Measurements from ENCODE around the gene PIK3CD.
"Not testable (repeated sequence)": the region's sequence is repeated elsewhere in the genome, so short reads cannot be mapped to it uniquely, and the experiment has no call there.

Gene PIK3CD

GRCh38 chr1:9744106-9744799 is 92.7 kb downstream of the PIK3CD start:
- DNase-seq, result no peak

DNA sequence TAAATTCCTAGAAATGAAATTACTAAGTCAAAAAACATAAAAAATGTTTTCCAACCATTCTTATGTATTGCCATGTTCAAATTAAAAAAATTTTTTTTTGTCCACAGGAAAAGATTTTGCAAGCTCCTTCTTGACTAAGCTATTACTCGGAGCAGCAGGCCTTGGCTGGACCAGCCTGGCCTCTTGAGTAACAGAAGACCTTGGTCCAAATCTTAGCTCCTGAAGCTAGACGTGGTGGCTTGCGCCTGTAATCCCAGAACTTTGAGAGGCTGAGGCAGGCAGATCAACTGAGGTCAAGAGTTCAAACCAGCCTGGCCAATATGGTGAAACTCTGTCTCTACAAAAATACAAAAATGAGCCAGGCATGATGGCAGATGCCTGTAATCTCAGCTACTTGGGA is 94.7 kb downstream of the PIK3CD start:
- no peak for DNase-seq

DNA sequence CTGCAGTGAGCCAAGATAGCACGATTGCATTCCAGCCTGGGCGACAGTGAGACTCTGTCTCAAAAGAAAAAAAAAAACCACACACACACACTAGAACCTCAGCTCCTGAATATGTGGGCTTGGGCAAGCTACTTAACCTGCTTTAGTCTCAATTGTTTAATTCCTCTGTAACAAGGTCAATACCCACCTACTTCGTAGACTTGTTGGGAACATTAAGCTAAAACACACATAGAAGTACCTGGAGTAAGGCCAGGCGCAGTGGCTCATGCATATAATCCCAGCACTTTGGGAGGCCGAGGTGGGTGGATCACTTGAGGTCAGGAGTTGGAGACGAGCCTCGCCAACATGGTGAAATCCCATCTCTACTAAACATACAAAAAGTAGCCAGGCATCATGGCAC is 95.1 kb downstream of the PIK3CD start:
- DNase-seq, result no peak

DNA sequence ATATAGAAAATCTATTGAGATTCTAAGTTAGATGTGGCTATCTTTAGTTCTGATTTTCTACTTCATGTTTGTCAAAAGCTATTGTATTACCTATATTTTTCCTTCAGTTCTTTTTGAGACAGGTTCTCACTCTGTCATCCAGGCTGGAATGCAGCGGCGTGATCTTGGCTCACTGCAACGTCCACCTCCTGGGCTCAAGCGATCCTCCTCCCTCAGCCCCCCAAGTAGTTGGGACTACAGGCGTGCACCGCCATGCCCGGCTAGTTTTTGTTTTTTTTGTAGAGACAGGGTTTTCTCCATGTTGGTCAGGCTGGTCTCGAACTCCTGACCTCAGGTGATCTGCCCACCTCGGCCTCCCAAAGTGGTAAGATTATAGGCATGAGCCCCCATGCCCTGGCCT is 96.9 kb downstream of the PIK3CD start:
- not testable (repeated sequence) for DNase-seq

DNA sequence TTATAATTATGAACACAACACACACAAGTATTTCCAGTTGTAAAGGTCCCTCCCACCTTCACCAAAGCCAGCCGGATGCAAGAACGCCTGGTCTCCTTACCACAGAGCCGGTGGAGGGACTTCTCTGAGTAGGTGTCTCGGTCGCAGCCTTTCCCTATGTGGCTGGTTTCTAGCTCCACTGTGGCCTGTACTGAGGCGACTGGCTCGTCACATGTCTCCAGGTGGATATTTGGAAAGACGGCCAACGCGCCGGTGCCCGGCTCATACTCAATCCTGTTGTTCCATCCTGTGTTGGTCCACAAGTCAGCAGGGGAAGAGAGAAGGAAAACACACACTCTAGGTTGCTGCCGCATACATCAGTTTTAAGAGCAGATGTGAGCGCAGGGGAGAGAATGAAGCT is 97.8 kb downstream of the PIK3CD start:
- DNase-seq, result no peak

DNA sequence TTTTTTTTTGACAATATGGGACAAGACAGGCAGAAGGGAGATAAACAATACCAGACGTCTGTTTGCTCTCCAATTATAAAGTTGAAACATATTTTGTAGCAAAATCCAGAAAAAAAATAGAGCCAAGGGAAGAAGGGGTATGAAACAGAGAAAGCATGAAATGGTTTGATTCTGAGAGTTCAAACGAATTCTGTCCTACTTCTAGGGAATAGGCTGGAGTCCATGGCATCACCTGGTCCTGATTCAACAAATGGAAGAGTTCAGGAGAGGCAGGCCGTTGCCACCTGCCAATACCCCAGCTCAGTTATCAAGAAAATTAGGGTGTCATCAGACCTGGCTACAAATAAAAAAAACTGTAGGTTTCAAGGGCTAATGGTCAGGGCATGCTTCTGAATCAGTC is 100.4 kb downstream of the PIK3CD start:
- DNase-seq, result no peak

DNA sequence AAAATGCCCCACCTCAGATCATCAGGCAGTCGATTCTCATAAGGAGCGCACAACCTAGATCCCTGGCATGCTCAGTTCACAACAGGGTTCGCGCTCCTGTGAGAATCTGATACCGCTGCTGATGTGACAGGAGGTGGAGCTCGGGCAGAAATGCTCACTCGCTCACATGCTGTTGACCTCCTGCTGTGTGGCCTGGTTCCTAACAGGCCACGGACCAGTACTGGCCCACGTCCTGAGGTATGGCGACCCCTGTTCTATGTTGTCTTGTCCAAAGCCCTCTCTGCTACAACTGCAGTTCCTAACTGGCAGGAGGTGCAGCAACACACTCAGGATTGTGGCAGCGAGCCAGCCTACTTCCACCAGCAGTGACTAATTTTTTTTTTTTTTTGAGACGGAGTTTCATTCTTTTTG is 101.6 kb downstream of the PIK3CD start:
- no peak for DNase-seq

- DNase-seq, result no peak
These were observed 104.0 kb downstream of the PIK3CD start for GRCh38 chr1:9755441-9755995.

DNA sequence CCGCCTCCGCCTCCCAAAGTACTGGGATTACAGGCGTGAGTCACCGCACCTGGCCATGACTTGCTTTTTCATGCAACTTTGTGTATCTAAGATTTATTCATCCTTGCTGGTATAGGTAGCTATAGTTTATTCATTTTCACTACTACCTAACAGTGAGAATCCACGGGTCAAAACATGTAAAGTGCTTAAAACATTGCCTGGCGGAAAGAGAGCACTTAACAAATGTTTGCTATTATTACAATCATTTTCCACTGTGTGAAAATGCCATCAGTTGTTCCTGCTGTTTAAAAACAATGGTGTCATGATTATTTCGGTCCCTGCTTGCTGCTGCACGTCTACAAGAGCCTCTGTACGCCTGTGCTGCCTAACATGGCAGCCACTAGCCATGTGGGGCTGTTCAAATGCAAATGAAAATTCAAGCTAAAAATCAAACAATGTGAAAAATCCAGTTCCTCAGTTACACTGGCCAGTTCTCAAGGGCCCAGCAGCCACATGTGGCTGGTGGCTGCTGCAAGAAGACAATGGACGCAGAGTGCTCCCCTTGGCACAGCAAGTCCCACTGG is 107.1 kb downstream of the PIK3CD start:
- no peak for DNase-seq

- DNase-seq, result no peak
These were observed 108.4 kb downstream of the PIK3CD start for GRCh38 chr1:9759939-9760338.

- no peak for DNase-seq
These were observed 109.3 kb downstream of the PIK3CD start for GRCh38 chr1:9760824-9761223.

DNA sequence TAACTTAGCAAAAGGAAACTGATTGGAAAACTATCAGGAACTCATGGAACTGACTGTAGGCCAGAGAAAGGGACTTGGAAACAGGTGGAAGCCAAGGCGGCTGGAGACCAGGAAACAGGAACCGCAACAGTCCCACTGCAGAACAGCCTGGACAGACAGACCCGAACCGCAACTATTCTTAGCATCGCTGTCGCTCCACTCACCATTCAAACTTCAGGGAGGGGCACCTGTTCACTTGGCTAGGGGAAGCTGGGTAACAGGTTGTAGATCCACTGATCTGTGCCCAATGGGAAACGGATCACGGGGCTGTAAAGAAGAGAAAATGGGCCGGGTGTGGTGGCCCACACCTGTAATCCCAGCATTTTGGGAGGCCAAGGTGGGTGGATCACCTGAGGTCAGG is 110.3 kb downstream of the PIK3CD start:
- no peak for DNase-seq

DNA sequence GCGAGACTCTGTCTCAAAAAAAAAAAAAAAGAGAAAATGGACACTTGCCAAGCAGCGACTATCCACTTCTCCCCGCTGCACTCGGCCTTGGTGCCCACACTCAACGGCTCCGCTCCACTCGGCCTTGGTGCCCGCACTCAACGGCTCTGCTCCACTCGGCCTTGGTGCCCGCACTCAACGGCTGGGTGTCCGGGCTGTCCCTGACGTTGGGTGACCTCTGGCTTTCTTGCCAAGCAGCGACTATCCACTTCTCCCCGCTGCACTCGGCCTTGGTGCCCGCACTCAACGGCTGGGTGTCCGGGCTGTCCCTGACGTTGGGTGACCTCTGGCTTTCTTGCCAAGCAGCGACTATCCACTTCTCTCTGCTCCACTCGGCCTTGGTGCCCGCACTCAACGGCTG is 110.9 kb downstream of the PIK3CD start:
- not testable (repeated sequence) for DNase-seq

GRCh38 chr1:9763914-9764313 is 112.4 kb downstream of the PIK3CD start:
- no peak for DNase-seq

DNA sequence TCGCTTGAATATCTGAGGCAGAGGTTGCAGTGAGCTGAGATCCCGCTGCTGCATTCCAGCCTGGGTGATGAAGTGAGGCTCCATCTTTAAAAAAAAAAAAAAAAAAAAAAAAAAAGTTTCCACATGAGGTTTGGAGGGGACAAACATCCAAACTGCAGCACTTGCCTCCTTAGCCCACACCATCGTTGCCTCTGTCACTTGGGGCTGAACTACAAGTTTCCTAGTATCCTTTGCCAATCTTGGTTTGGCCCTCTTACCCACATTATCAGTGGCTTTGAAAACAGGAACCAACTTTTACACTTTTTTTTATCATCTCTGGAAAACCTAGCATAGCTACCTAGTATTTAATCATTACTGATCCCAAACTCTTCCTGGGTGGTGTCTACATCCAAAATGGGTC is 113.0 kb downstream of the PIK3CD start:
- no peak for DNase-seq

DNA sequence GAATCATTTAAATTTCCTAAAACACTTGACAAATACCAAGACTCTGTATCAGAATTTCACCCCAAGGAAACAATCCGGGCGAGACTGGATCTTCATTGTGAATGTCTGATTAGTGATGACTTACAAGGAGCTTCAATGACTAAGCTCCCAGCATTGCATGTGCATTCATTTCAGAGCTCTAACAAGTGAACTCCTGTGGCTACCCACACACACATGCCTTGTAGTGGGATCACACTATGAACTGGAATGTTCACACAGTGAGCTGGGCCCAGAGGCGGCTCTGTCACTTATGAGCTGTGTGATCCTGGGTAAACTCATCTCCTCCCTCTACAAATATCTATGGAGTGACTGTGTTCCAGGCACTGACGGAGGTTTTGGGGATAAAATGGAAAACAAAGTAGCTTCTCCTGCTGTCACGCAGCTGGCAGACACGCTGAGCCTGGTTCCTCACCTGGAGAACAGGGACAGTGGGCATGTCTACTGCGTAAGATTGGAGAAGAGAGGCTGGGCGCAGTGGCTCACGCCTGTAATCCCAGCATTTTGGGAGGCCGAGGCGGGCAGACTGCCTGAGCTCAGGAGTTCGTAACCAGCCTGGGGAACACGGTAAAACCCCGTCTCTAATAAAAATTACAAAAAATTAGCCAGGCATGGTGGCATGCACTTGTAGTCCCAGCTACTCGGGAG is 115.4 kb downstream of the PIK3CD start:
- no peak for DNase-seq

DNA sequence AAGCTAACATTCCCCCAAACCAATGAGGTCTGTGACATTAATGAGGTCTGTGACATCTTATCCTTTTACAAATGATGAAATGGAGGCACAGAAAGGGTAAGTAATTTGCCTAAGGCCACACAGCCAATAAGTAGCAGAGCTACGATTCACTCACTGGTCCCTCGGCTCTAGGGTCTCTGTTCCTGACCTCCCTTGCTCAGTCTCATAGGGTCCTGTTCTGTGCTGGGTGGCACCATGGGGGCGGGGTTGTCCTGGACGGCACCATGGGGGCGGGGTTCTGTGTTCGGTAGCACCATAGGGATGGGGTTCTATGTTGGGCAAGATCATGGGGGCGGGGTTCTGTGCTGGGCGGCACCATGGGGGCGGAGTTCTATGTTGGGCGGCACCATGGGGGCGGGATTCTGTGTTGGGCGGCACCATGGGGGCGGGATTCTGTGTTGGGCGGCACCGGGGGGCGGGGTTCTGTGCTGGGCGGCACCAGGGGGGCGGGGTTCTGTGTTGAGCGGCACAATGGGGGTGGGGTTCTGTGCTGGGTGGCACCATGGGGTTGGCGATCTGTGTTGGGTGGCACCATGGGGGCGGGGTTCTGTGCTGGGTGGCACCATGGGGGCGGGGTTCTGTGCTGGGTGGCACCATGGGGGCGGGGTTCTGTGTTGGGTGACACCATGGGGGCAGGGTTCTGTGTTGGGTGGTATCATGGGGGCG is 116.6 kb downstream of the PIK3CD start:
- no peak for DNase-seq

DNA sequence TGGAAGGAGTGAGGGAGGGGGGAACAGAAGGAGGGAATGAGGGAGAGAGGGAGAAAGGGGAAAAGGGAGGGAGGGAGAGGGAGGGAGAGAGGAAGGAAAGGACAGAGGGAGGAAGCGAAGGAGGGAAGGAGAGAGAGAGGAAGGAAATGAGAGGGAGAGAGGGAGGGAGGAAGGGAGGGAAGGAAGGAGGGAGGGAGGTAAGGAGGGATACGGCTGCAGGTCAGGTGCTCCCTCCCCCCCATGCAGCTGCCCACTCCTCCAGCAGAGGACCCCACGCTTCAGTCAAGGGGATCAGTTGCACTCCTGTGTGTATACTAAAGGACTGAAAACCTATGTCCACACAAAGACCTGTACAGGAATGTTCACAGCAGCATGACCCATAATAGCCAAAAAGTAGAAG is 117.5 kb downstream of the PIK3CD start:
- no peak for DNase-seq

- DNase-seq, result no peak
These were observed 118.8 kb downstream of the PIK3CD start for GRCh38 chr1:9770298-9770697.

- no peak for DNase-seq
These were observed 123.5 kb downstream of the PIK3CD start for GRCh38 chr1:9774712-9775679.

- DNase-seq, result no peak
These were observed 125.2 kb downstream of the PIK3CD start for GRCh38 chr1:9776685-9777084.

Measured in activated CD4-positive, alpha-beta T cell treated with anti-CD3 and anti-CD28 coated beads for 4 hours (primary cell).